ENCODE results near the gene PYGB.

DNA sequence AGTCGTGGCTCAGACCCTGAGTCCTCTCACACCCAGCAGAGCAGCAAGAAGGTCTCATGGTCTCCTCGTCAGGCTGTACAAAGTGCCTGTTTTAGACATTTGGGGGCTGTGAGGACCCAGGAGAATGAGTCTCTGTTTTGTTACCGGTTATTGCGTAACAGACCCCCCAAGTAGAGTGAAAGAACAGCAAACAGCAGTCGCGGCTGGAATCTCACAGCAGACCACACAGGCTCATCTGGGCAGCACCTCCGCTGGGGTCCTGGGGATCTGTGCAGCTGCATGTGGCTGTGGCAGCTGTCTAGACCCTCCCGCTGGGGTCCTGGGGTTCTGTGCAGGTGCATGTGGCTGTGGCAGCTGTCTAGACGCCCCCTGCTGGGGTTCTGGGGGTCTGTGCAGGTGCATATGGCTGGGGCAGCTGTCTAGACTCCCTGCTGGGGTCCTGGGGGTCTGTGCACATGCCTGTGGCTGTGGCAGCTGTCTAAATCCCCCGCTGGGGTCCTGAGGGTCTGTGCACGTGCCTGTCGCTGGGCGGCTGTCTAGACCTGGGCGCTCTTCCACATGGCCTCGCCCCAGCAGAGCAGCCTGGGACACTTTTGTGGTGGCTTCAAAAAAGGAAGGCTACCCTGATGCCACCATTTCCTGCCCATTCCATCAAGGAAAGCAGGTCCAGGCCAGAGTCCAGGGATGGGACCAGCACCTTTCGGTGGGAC is 27.7 kb upstream of the PYGB start:
- TF ChIP-seq CTCF (IDR thresholded peaks at IDR 0.05) (peak; percentile 27), EZH2 (IDR thresholded peaks at IDR 0.05; ENCODE audit: borderline replicate concordance, insufficient read depth, low read depth, low read length, poor library complexity, severe bottlenecking) (no peak)

Measured in B cell (primary cell).